ENCODE data around the gene UBE2E2.

The UBE2E2 gene

DNA sequence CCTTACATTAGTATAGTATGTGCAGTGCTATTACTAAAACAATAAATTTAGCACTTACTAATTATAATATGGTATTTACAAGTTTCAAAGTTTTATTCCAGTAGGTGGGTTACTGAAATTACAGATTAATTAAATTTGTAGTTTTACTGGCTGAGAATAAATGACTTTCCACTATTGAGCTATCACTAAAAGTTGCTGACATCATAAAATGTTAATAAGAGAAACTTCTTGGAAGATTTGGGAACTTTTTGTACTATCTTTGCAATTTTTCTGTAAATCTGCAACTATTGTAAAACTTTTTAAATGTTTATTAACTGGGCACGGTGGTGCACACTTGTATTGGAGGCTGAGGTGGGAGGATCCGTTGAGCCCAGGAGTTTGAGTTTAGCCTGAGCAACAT is 247.7 kb downstream of the UBE2E2 start:
- DNase-seq: no peak

DNA sequence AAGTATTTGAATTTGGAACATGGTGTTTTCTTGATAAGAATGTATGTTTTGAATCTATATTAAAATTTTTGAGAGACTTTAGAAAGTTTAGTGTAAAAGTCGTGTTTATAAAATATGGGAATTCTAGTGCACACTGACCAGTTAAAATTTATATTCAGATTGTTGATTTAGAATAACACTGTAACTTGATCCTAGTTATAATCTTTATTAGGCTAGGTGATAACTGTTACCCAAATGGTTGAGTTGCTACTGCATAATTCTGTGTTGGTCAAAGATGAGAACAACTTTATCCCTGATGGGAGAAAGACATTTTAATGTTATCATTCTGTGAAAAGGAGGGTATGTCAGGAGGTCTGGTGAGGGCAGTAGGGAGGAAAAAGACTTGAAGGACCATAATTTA is 249.3 kb downstream of the UBE2E2 start:
- no peak for DNase-seq

DNA sequence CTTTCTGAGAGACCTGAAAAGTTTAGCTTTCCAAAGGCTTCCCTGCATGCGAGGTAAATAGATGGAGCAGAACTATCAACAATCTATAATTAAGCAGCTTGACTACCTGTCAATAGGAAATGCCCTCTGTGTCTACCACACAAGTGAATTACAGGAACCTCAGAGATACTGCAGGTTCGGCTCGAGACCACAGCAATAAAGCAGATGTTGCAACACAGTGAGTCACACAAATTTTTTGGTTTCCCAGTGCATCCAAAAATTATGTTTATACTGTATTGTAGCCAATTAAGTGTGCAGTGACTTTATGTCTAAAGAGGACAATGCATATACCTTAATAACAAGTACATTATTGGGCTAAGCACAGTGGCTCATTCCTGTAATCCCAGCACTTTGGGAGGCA is 252.0 kb downstream of the UBE2E2 start:
- DNase-seq: no peak

DNA sequence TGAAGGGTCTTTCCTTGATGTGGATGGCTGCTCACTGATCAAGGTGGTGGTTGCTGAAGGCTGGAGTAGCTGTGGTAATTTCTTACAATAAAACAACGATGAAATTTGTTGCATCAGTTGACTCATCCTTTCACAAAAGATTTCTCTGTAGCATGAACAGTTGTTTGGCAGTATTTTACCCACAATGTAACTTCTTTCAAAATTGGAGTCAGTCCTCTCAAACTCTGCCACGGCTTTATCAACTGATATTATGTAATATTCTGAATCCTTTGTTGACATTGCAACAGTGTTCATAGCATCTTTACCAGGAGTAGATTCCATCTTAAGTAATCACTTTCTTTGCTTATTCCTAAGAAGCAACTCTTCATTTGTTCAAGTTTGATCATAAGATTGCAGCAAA is 252.6 kb downstream of the UBE2E2 start:
- no peak for DNase-seq

DNA sequence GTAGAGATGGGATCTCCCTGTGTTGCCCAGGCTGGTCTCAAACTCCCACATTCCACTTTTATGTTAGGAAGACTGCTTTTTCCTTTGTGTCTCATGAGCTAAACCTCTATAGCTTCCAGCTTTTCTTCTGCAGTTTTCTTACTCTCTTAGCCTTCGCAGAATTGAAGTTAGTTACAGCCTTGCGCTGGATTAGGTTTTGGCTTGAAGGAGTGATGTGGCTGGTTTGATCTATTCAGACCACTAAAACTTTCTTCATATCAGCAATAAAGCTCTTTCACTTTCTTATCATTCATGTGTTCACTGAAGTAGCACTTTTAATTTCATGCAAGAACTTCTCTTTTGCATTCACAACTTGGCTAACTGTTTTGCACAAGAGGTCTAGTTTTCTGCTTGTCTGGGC is 254.6 kb downstream of the UBE2E2 start:
- DNase-seq: no peak

DNA sequence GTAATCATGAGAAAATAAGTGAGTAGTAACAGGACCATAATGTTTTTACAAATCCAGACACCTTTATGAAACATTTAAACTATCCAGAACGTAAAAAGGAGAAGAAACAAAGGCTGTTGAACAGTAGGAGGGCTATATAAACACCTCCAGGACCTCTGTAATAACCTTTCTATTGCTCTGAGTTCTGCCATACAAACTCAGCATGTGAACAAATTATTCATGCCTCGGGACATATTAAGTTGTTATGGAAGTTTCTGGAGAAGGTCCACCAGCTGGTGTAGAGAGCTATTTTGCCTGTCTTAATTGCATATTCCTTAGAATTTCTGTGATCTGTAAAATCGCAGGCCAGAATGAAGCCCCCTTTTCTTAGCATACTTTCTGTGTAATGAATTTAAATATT is 256.3 kb downstream of the UBE2E2 start:
- no peak for DNase-seq

DNA sequence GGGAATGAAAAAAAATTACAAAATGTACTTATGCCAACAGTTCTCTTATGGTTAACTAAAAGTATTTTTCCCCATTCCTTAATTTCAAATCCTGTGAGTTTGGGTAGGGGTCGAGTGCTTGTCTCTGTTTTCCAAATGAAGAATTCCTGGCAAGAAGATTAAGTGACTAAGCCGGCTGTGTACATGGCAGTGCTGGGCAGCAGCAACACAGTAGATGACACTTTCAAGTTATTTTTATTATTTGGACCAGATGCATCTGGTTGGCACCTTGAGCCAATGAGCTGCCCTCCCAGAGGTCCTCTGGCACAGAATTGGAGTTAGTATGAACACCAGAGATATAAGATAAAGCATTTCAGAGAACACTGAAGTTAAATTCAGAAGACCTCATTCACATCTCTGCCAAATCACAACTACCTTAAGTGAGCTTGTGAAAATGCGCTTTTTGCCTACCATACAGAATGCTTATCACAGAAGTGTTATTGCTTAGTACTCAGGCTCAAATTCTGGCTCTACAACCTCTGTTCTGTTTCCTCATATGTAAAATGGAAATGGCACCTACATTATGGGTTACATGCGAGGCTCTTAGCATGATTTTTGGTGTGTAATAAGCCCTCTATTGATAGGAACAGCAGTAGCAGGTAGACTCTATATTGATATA is 256.9 kb downstream of the UBE2E2 start:
- no peak for DNase-seq

DNA sequence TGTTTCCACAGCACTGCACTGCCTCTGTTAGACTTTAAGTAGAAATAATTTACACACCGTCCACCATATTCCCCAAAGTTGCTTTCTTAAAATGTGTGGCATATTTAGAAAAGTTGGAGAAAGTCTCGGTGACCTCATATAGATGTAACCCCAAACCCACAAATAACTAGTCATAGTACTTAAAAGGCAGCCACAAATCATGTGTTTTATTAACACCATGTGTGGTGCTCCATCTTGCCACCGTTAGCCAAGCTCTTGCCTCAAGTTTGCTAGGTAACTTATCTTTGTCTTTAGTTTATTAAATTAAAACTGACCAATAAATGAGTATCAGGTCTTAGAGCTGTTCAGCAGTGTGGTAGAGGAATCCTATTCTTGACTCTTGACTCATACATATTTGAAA is 257.9 kb downstream of the UBE2E2 start:
- no peak for DNase-seq

DNA sequence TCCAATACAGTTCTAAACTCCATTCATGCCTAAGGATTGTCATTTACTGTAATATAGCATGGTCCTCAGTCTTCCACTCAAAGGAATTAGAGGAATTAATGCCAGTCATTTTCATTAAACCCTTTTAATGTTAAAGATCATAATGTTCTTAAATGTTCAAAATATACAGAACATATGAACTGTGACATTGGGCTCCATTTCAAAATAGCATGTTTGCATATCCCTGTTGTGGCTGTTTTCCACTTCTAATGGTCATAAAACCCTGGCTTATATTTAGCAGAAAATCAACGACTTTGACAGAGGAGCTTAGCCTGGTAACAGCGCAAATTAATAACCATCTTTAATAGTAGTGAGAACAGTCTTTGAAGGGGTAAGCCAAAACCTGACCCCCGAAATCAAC is 260.7 kb downstream of the UBE2E2 start:
- DNase-seq: no peak

DNA sequence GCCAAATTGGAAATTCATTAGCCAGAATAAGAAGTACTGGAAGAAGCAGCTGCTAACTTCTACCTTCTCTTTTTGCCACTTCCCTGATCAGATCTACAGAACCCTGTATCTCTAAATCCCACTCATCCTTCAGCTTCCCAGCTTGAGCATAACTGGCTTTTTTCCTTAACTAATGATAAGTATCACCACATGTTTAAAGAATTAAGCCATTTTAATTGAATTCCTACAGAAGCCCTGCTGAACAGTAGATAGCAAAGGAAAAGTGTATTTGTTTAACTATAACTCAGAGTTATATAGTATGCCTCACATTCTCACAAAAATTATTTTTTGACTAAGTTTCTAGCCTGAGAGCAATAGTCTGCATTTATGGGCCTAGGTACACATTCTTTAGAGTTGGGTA is 262.4 kb downstream of the UBE2E2 start:
- DNase-seq: no peak

DNA sequence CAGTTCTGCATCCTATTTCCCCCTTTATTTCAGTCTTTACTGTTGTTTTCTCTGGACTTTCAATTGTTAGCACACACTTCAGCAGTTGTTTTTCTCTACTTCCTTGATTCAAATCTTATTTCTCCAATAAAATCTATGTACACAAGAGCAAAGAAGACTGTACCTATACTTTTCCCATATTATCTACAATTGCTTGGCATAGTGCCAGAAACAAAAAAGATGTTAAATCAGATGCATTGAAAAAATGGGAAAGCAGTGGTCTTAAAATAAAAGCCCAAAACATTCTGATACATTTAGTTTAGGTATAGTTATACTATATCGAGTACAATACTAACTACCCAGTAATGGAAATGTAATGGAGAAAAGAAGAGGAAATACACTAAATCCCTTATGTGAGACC is 265.1 kb downstream of the UBE2E2 start:
- no peak for DNase-seq

DNA sequence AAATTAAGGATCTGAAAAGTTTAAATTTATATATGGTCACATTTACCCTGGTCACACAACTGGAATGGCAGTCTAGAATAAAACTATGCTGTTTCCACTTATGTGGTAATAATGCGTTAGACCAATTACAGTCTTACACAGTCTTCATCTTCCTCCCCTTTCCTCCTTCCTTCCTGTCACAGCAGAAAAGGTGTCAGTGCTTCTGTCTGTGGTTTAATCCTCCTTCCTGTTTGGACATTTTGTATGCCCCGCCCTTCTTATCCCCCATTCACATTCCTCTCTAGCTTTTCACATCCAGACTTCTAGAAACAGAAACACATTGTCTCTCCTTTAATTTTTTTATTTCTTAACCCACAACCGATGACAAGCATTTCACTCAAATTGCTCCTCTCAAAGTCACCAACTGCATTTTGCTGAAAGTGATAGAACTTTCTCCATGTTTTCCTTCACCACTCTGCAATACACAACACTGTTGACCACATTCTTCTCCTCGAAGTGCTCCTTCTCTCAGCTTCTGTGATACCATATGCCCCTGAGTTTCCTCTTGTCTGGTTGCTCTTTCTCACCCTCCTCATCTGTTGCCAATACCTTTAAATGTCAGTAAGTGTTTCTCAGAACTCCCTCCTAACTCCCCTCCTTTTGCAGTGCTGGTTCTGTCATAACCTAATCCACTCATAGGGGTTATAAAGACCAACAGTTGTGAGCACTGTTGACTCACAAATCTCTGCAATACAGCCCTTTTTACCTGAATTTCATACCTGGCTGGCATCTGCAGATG is 271.6 kb downstream of the UBE2E2 start:
- DNase-seq: no peak

DNA sequence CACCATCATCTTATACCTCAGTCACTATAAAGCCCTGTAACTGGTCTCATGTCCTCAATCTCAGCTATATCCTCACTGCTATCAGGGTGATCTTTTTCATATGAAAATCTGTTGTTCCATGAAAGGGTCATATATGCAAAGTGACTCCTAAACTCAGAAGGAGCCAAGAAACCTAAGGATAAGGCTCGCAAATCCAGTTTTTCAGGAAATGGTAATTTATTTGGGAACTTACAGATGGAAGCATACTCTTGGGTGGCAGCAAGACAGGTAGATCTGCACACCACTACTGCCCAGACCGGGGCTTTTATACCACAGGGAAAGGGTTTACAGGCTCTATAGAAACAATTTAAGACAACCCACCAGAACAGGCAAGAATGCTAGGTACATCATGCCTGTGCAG is 272.3 kb downstream of the UBE2E2 start:
- no peak for DNase-seq

DNA sequence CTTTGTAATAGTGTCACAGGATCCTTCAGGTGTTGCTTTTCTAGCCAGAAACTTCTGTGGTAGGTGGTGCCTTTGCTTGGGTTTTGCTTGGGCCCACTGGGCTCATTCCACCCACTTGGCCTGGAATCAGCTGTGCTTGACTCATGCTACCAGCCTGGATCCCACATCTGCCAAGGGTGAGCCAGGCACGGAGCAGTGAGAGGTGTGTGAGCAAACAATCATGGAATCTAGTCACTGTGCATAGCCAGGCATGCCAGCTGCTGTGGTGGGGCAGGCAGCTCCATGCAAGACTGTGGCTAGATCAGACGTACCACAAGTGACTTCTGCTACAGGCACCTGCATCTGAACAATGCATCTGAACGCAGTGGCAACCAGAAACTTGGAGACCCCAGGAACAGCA is 275.9 kb downstream of the UBE2E2 start:
- no peak for DNase-seq

DNA sequence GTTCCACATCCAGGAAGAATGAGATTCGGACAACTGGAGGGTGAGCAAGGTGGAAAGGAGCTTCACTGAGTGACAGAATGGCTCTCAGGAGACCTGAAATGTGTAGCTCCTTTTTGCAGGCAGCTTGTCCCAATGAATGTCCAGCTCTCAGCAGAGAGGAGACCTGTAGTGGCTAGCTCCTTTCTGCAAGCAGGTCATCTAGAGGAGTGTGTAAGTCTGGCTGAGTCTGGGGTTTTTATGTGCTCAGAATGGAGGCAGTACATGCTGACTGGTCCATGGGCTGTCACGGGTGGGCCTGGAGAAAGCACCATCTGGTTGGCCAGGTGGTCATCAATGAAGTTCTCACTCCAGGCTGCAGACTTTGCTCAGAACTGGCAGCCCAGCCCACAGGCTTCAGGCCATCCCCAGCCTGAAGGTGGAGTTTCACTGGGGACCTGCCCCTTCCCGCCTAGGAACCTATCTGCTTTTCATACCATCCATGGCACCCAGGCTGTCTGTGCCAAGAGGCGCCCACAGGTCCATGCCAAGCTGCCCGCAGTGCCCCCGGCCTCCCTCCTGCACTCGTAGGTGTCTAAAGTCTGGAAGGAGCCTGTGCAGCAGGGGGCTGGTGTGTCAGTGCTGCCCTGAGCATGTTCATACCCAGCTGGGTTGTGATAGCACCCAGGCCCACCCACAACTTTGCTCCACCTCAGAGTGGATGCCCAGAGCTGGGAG is 276.6 kb downstream of the UBE2E2 start:
- no peak for DNase-seq

DNA sequence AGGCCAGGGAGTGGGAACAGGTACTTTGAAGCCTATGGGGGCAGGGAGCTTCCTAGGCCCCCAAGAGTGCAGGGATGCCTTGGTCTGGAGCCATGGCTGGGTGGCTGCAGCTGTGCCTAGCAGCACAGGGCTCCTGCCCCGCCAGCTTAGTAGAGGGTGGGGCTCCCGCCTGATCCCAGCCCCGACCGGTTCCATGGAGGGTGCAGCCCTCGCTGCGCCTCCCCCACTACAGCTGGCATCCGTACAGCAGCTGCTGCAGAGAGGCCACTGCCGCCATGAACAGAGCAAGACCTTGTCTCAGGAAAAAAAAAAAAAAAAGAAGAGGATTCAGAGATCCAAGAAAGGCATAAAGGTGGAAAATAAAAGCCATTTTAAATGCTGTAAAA is 277.2 kb downstream of the UBE2E2 start:
- DNase-seq: no peak

DNA sequence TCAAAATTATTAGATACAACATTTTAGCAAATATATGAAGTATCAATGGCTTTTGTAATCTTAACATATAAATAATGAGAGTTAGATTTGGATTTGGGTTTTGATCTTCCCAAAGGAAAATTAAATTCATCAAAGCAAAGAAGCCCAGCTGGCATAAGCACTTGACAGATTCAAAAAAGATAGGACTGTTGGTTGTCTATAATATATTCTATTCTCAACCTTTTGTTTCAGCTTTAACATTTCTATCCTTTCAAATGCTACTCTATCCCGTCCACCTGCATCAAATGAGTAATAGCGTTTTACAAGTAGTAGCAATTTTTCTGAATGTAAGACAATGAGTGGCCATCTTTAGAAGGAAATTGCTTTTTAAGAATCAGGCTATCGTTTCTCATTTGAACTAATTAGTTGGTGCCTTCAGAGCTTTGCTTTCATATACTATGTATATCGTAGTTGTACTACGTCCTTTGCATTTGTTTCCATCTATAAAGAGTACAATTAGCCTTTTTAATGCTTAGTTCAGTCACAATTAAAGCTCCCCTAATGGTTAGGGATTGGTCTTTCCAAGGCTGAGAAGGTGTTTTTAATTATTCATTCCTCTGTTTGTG is 278.0 kb downstream of the UBE2E2 start:
- DNase-seq: peak; percentile 66

DNA sequence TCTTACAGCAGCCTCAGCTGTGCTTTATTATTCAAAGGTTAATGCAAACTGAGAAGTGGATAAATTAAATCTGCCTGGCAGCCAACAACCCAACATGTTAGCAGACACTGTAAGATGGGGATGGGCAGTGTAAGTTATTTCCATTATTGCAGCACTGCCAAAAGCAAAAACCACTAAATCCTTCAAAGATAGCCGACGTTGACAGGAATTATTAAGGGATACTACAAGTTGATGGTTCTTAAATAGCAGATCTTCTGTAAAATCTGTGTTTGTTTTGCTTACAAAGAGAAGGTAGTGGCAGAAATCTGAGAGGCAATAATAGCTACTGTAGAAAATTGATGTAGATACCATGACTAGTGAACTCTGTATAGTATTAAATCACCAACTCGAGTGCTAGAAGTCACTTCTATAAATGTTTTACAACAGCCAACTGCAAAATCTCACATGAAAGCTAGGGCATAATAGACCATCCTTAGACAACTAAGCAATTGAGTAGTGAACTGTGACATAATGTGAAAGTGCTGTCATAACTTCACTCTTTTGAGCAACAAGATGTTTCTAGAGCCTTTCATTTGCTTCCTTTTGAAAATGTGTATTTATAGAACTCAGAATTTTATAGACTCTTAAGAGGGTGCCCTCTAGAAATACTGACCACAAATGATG is 278.6 kb downstream of the UBE2E2 start:
- no peak for DNase-seq

DNA sequence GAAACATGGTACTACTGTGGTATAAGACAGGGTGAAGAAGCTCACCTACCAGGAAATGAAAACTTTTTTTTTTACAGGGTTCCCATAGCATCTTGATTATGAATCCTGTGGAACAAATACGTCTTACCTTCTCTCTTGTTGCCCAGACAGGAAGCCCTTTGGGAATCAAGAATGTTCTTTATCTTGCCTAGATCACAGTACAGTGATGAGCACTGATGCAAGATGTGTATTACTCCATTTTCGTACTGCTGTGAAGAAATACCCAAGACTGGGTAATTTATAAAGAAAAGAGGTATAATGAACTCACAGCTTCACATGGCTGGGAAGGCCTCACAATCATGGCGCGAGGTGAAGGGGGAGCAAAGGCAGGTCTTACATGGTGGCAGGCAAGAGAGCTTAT is 281.3 kb downstream of the UBE2E2 start:
- no peak for DNase-seq

DNA sequence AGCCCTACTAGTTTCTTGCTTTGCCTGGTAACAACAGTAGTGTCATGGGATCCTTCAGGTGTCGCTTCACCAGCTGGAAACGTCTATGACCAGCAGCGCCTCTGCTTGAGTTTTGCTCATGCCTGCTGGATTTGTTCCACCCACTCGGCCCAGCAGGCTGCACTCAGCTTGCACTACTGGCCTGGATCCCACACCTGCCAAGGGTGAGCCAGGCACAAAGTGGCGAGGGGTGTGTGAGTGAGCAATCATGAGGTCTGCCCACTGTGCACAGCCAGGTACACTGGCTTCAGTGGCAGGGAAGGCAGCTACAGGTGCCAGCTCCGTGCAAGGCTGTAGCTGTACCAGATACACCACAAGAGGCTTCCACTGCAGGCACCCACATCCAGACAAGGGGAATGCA is 282.8 kb downstream of the UBE2E2 start:
- no peak for DNase-seq

DNA sequence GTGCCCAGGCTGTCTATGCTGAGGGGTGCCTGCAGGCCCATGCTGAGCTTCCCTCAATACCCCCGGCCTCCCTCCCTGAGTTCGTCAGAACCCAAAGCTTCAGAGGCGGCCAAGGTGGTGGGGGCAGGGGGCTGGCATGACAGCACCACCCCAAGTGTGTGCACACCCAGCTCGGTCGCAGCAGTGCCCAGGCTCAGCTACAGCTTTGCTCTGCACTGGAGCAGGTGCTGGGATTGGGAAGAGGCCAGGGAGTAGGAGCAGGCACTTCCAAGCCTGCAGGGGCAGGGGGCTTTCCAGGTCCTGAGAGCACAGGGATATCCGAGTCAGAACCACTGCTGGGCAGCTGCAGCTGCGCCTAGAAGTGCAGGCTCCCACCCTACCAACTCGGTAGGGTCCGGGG is 283.9 kb downstream of the UBE2E2 start:
- no peak for DNase-seq

DNA sequence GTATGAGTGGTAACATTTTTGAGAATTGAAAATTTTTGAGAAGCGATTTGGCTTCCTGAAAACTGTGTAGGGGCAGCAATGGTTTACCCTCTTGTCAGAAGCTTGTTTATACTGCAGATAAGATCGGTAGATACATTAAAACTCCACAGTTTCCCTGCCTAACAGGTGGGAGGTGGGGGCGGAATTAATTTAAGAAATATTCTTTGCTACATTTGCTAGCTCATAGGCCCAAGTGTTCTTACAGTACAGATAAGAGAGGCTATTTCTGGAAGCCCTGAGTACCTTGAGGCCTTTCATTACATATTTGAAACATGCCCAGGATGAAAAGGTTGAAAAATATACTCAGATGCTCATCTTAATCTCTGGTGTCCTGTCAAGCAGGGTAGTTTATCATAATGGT is 285.5 kb downstream of the UBE2E2 start:
- no peak for DNase-seq
